Epithelial cell of prostate (primary cell): ENCODE measurements around the gene HSD3B2.

Experiments
- DNase-seq: peaks from one replicate; pipeline ENCODE4 v3.0.0-alpha.2; 2011; ENCODE audit warnings: low read depth, low spot score
- H3K27ac ChIP-seq: fragments of 450-650 bp; 2 replicates; pipeline ENCODE4 v1.5.1; 2017; ENCODE audit warnings: mild to moderate bottlenecking

Gene HSD3B2

GRCh38 chr1:119394085-119394484 lies 20.9 kb upstream of the HSD3B2 start:
- H3K27ac ChIP-seq, result no peak overlapping the region
- no peak for DNase-seq

GRCh38 chr1:119396982-119397381 lies 18.0 kb upstream of the HSD3B2 start:
- DNase-seq, result no peak
- no peak overlapping the region for H3K27ac ChIP-seq

GRCh38 chr1:119397986-119398385 lies 17.0 kb upstream of the HSD3B2 start:
- no peak for DNase-seq
- H3K27ac ChIP-seq, result no peak overlapping the region

GRCh38 chr1:119404736-119405135 lies 10.2 kb upstream of the HSD3B2 start:
- DNase-seq, result no peak
- H3K27ac ChIP-seq, result no peak overlapping the region

- no peak for DNase-seq
- no peak overlapping the region for H3K27ac ChIP-seq
These were observed 5.2 kb upstream of the HSD3B2 start for GRCh38 chr1:119409731-119410130.

GRCh38 chr1:119410961-119411360 lies 4.0 kb upstream of the HSD3B2 start:
- DNase-seq, result no peak
- no peak overlapping the region for H3K27ac ChIP-seq

- no peak for DNase-seq
- H3K27ac ChIP-seq, result no peak overlapping the region
These were observed 1.2 kb downstream of the HSD3B2 start for GRCh38 chr1:119416006-119416640.

- H3K27ac ChIP-seq, result no peak overlapping the region
- DNase-seq, result no peak
These were observed 4.2 kb downstream of the HSD3B2 start for GRCh38 chr1:119419109-119419508.

GRCh38 chr1:119420638-119421037 lies 5.7 kb downstream of the HSD3B2 start:
- DNase-seq, result no peak
- H3K27ac ChIP-seq, result no peak overlapping the region

GRCh38 chr1:119422631-119423030 lies 7.7 kb downstream of the HSD3B2 start:
- no peak overlapping the region for H3K27ac ChIP-seq
- DNase-seq, result no peak

GRCh38 chr1:119428991-119429390 lies 14.0 kb downstream of the HSD3B2 start:
- H3K27ac ChIP-seq, result no peak overlapping the region
- no peak for DNase-seq

- H3K27ac ChIP-seq, result no peak overlapping the region
- no peak for DNase-seq
These were observed 14.7 kb downstream of the HSD3B2 start for GRCh38 chr1:119429687-119430086.

- DNase-seq, result no peak
These were observed 15.5 kb downstream of the HSD3B2 start for GRCh38 chr1:119430486-119430885.

GRCh38 chr1:119431836-119432235 lies 16.9 kb downstream of the HSD3B2 start:
- no peak overlapping the region for H3K27ac ChIP-seq
- no peak for DNase-seq

More at GRCh38 chr1:119430486-119430885, 15.5 kb downstream of the HSD3B2 start:
- no peak overlapping the region for H3K27ac ChIP-seq

- peak; percentile 52 for DNase-seq
- H3K27ac ChIP-seq, result no peak overlapping the region
These were observed 20.1 kb downstream of the HSD3B2 start for GRCh38 chr1:119435052-119435451.

- H3K27ac ChIP-seq, result no peak overlapping the region
- no peak for DNase-seq
These were observed 23.8 kb downstream of the HSD3B2 start for GRCh38 chr1:119438761-119439160.

GRCh38 chr1:119440721-119441307 lies 25.9 kb downstream of the HSD3B2 start:
- H3K27ac ChIP-seq, result no peak overlapping the region
- no peak for DNase-seq

- H3K27ac ChIP-seq, result no peak overlapping the region
- DNase-seq, result no peak
These were observed 27.8 kb downstream of the HSD3B2 start for GRCh38 chr1:119442756-119443155.

- H3K27ac ChIP-seq, result no peak overlapping the region
- DNase-seq, result no peak
These were observed 31.4 kb downstream of the HSD3B2 start for GRCh38 chr1:119446321-119446720.

- no peak overlapping the region for H3K27ac ChIP-seq
- DNase-seq, result no peak
These were observed 32.6 kb downstream of the HSD3B2 start for GRCh38 chr1:119447344-119448126.

GRCh38 chr1:119448127-119448511 lies 33.2 kb downstream of the HSD3B2 start:
- DNase-seq, result no peak

More at GRCh38 chr1:119448127-119448511, 33.2 kb downstream of the HSD3B2 start:
- H3K27ac ChIP-seq, result no peak overlapping the region
